ENCODE measurements around the gene GSAP.

GRCh38 chr7:77434570-77435275 lies 18.6 kb upstream of the GSAP start:
- TF ChIP-seq MYC (IDR thresholded peaks at IDR 0.05; ENCODE audit: low read depth, low read length) (no peak), MYC (CRISPR knock-in tag; IDR thresholded peaks at IDR 0.05; ENCODE audit: borderline replicate concordance, low read depth) (no peak), JUN (IDR thresholded peaks at IDR 0.05; ENCODE audit: borderline replicate concordance, low read depth, low read length) (no peak), JUN (CRISPR knock-in tag; IDR thresholded peaks at IDR 0.05; ENCODE audit: borderline replicate concordance) (no peak), PYGO2 (tag; IDR thresholded peaks at IDR 0.05) (no peak), POLR2AphosphoS5 (IDR thresholded peaks at IDR 0.05; ENCODE audit: control insufficient read depth, insufficient read depth, low read depth, low read length) (no peak), CTCF (IDR thresholded peaks at IDR 0.05 in 2 of 3, conservative IDR thresholded peaks at IDR 0.05 in 1 of 3; ENCODE audit: insufficient read depth in 2 of 3, low read depth in 1 of 3, low read length in 3 of 3) (no peak), NKRF (IDR thresholded peaks at IDR 0.05; ENCODE audit: borderline replicate concordance) (no peak), REST (IDR thresholded peaks at IDR 0.05; ENCODE audit: borderline replicate concordance) (no peak), REST (CRISPR knock-in tag; IDR thresholded peaks at IDR 0.05; ENCODE audit: low read depth) (no peak)
